Neural crest cell (in vitro differentiated cells): ENCODE results near the gene PHF19. TPM values are rescaled to one million over a fixed set of nuclear protein-coding genes. Genes with fewer than 3 reads are reported as not detected.

Experiments
- DNase-seq: peaks from one replicate; pipeline ENCODE4 v3.0.0; 2021; ENCODE audit warnings: low read depth, mixed read lengths, low spot score
- H3K27ac Mint-ChIP-seq: one replicate; pipeline ENCODE4 v1.8.0; 2021; ENCODE audit warnings: mild to moderate bottlenecking, mixed read lengths; ENCODE audit not compliant: unreplicated experiment
- H3K27me3 Mint-ChIP-seq: 2 replicates; pipeline ENCODE4 v1.8.0; 2021; ENCODE audit warnings: low read depth, mild to moderate bottlenecking, mixed read lengths
- H3K36me3 Mint-ChIP-seq: 2 replicates; pipeline ENCODE4 v1.8.0; 2021; ENCODE audit warnings: low read depth, mild to moderate bottlenecking, mixed read lengths
- H3K4me1 Mint-ChIP-seq: 2 replicates; pipeline ENCODE4 v1.8.0; 2021; ENCODE audit warnings: mixed read lengths
- H3K4me3 Mint-ChIP-seq: one replicate; pipeline ENCODE4 v1.8.0; 2021; ENCODE audit warnings: mild to moderate bottlenecking, mixed read lengths
- H3K9me3 Mint-ChIP-seq: 2 replicates; pipeline ENCODE4 v1.8.0; 2021; ENCODE audit warnings: mixed read lengths
- total RNA-seq: library from RNA; stranded (reverse); gene quantifications from 2 replicates; pipeline ENCODE4 v1.2.1, GENCODE V29; 2021
- TF ChIP-seq, protein P1 (sequence below): fragments of 200-600 bp; sonication (generic); conservative IDR thresholded peaks from 2 replicates; pipeline ENCODE4 v1.5.0; 2021; ENCODE audit warnings: antibody characterized with exemption, mild to moderate bottlenecking

PHF19 gene
- total RNA-seq, 1 donor from 2014 or later, result 110 TPM

DNA sequence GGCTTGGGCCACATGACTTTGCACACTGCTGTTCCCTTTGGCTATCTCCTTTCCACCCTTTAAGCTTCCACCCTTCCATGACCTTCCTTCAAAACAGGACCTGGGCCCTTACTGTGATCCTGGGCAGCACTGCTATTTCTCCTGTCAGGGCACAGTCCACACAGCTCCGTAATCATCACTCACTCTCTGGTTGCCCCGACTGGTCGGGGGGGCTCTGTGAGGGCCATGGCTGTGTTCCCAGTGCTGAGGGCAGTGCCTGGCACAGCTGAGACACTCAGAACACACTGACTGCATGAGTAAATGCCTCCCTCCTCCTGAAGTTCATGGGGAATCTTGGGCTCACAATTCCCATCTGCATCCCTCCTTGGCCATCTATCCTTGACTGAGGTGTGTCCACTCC, 37.4 kb upstream of the PHF19 start:
- no peak overlapping the region for H3K27ac Mint-ChIP-seq
- DNase-seq, result no peak
- peaks cover 32% of the 10 kb centered on the region for H3K4me1 Mint-ChIP-seq
- peaks cover 2% of the 10 kb centered on the region for H3K36me3 Mint-ChIP-seq
- no peak overlapping the region for H3K4me3 Mint-ChIP-seq
- TF ChIP-seq, protein P1, sequence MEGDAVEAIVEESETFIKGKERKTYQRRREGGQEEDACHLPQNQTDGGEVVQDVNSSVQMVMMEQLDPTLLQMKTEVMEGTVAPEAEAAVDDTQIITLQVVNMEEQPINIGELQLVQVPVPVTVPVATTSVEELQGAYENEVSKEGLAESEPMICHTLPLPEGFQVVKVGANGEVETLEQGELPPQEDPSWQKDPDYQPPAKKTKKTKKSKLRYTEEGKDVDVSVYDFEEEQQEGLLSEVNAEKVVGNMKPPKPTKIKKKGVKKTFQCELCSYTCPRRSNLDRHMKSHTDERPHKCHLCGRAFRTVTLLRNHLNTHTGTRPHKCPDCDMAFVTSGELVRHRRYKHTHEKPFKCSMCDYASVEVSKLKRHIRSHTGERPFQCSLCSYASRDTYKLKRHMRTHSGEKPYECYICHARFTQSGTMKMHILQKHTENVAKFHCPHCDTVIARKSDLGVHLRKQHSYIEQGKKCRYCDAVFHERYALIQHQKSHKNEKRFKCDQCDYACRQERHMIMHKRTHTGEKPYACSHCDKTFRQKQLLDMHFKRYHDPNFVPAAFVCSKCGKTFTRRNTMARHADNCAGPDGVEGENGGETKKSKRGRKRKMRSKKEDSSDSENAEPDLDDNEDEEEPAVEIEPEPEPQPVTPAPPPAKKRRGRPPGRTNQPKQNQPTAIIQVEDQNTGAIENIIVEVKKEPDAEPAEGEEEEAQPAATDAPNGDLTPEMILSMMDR, result no peak
- no peaks in the 10 kb centered on the region for H3K27me3 Mint-ChIP-seq
- no peaks in the 10 kb centered on the region for H3K9me3 Mint-ChIP-seq

DNA sequence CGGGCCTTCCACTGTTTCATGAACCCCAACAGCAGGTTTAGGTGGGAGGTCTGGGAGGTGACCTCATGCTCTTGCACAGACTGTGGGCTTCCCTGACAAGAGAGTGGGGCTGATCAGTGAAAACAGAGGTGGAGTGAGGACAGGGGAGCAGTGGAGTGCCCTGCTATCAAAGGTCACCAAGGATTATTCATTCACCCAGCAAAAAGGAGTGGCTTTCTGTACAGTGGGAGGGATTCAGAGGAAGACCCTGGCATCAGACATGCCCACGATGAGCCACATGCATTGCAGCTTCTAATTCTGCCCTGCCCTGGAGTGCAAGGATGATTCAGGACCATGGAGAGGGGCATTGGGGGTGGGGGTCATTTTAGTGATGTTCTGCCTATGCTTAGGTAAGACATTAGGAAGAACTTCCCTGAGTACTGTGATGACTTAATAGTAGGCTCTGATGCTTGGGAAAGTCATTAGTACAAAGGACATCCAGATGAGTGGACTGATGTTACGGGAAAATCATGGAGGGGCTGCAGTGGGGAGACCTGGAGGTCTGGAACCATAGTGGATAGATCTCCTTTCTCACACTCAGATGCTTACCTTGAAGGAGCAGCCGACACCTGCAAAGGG, 36.8 kb upstream of the PHF19 start:
- no peaks in the 10 kb centered on the region for H3K9me3 Mint-ChIP-seq
- peaks cover 27% of the 10 kb centered on the region for H3K4me1 Mint-ChIP-seq
- no peaks in the 10 kb centered on the region for H3K27me3 Mint-ChIP-seq
- H3K36me3 Mint-ChIP-seq, result peaks cover 2% of the 10 kb centered on the region
- no peak overlapping the region for H3K4me3 Mint-ChIP-seq
- H3K27ac Mint-ChIP-seq, result no peak overlapping the region
- TF ChIP-seq, protein P1, result no peak
- DNase-seq, result peak; percentile 27

DNA sequence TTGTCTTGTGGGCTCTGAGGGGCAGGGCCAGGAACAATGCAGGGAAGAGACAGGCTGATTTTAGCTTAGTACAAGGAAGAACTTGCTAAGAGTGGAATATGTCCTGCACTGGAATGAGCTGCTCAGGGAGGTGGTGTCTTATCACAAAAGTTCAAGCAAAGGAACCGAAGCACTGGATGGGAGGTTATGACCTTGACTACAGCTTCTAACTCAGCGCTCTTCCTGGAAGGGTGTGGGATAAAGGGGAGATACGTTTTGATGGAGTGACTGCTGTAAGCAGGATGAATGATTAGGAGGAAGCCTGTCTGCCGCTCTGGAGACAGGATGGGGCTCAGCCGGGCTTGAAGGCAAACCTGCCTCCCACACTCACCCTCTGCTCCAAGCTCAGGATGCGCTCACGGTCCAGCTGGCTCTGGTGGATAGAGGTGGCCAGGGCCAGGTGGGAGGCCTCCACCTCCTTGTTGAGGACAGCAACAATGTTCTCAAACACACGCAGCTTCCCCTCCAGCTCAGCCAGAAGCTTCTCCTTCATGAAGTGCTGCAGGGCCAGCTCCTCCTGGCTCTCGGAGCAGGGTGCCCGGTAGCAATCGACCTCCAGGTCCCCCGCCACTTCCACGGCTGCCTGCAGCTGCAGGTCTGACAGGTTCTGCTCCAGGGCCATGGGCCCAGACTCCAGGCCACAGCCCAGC, 36.1 kb upstream of the PHF19 start:
- TF ChIP-seq, protein P1, result no peak
- Mint-ChIP-seq H3K4me1 (peaks cover 22% of the 10 kb centered on the region), H3K27ac (no peak overlapping the region), H3K4me3 (no peak overlapping the region), H3K36me3 (peaks cover 2% of the 10 kb centered on the region), H3K27me3 (no peaks in the 10 kb centered on the region), H3K9me3 (no peaks in the 10 kb centered on the region)
- DNase-seq, result no peak

DNA sequence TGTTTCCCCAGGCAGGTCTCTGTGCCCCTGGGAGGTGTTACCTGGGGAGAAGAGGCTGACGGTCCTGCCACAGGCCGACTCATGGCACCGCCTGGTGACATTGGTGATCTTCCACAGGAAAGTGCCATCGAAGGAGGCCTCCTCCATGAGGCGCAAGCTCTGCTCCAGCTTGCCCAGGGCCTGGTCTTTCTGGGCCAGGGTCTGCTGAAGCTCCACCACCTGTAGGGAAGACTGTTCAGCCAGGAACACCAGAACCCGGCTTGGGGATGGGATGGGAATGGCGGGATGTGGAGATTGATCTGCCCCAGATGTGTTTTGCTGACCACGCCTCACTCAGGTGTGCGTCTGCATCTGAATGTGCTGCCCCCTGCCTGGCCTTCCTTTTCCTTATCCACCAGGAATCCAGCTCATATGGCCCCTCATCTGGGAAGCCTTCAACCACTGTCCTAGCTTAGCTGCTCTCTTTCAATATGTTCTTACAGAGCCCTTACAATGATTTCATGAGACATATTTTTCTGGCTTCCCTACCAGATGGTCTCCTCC, 34.4 kb upstream of the PHF19 start:
- Mint-ChIP-seq H3K36me3 (no peaks in the 10 kb centered on the region), H3K4me1 (peaks cover 11% of the 10 kb centered on the region), H3K9me3 (no peaks in the 10 kb centered on the region), H3K27ac (no peak overlapping the region), H3K27me3 (no peaks in the 10 kb centered on the region), H3K4me3 (no peak overlapping the region)
- TF ChIP-seq, protein P1, result no peak
- DNase-seq, result no peak

DNA sequence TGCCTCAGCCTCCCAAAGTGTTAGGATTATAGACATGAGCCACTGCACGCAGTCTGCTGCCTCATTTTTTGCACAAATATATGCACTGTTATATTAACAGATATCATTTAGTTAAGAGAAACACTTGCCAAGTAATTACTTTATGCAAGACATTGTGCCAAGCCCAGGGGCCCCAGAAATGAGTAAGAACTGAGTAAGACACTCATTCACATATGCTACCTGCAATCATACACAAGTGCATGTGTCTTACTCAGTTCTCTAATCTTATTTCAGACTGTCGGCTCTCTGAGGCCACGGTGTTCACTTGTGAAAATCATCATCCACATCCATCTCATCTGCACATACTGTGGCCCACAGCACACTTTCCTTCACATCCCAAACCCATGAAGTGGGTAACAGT, 33.7 kb upstream of the PHF19 start:
- DNase-seq, result no peak
- Mint-ChIP-seq H3K36me3 (no peaks in the 10 kb centered on the region), H3K4me1 (peaks cover 5% of the 10 kb centered on the region), H3K9me3 (no peaks in the 10 kb centered on the region), H3K27me3 (no peaks in the 10 kb centered on the region), H3K27ac (no peak overlapping the region), H3K4me3 (no peak overlapping the region)
- TF ChIP-seq, protein P1, result no peak
